Central memory CD8-positive, alpha-beta T cell (primary cell): ENCODE measurements around the gene ADAMTS12.

ENCODE experiments used
- ATAC-seq: fragments of 150-1000 bp; cut with Tn5 transposase; replicated peaks from 2 replicates; pipeline ENCODE4 v1.10.0; 2022; ENCODE audit warnings: mild to moderate bottlenecking, moderate FRiP score, moderate number of reproducible peaks; ENCODE audit not compliant: poor library complexity, severe bottlenecking; ENCODE audit errors: extremely low read depth
- DNase-seq, 2 donors: peaks; one replicate each; pipeline ENCODE4 v3.0.0; 2021; ENCODE audit warnings: low spot score in 2 of 2
- H3K27ac Mint-ChIP-seq: one replicate; pipeline ENCODE4 v1.8.0; 2022; ENCODE audit warnings: low read depth, mild to moderate bottlenecking, moderate library complexity, mixed read lengths
- H3K27me3 Mint-ChIP-seq: one replicate; pipeline ENCODE4 v1.8.0; 2022; ENCODE audit warnings: mixed read lengths
- H3K36me3 Mint-ChIP-seq: one replicate; pipeline ENCODE4 v1.8.0; 2022; ENCODE audit warnings: mild to moderate bottlenecking, moderate library complexity, mixed read lengths; ENCODE audit not compliant: insufficient read depth
- H3K4me1 Mint-ChIP-seq: one replicate; pipeline ENCODE4 v1.8.0; 2022; ENCODE audit warnings: mixed read lengths
- H3K4me3 Mint-ChIP-seq: one replicate; pipeline ENCODE4 v1.8.0; 2022; ENCODE audit warnings: mild to moderate bottlenecking, moderate library complexity, mixed read lengths
- H3K9me3 Mint-ChIP-seq: one replicate; pipeline ENCODE4 v1.8.0; 2022; ENCODE audit warnings: mixed read lengths

Gene ADAMTS12

DNA sequence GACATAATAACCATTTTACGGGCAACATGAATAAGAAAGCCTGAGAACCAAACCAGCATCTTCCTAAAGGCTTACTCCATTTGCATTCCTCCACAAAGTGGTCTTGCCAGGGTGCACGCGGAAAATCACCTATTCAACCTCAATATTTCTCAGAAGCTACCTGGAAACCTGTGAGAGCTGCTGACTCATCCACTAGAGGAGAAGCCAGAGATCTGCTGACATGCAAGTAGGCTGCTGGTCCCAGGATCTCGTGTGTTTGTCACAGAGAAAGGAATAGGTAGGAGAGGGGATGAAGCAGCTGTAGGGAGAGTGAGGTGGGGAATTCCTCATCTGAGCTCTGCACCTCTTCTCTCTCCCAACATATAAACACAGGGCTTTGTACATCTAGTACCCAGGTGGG is 138.1 kb downstream of the ADAMTS12 start:
- Mint-ChIP-seq H3K4me1 (no peaks in the 10 kb centered on the region), H3K36me3 (no peaks in the 10 kb centered on the region), H3K27ac (no peak overlapping the region), H3K27me3 (peaks cover 21% of the 10 kb centered on the region), H3K9me3 (no peaks in the 10 kb centered on the region), H3K4me3 (no peak overlapping the region)
- DNase-seq: no peak
- ATAC-seq: no peak

DNA sequence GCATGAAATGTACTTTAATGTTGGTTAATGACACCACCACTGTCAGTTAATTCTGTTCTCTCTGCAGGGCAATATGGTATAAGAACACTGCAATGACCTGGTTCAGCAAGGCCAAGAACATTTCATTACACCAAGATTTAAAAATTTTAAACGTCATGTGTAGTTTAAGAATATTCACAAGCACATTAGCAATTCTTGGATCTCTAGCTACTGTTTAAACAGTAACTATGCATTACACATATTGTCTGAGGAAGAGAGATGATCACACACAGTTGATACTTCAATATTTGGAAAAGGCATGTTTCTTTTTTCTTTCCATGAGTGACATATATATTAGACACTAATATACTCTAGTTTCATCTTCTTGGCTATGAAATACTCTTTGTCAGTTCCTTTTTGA is 143.0 kb downstream of the ADAMTS12 start:
- Mint-ChIP-seq H3K27ac (no peak overlapping the region), H3K4me1 (no peaks in the 10 kb centered on the region), H3K36me3 (no peaks in the 10 kb centered on the region), H3K27me3 (peaks cover 18% of the 10 kb centered on the region), H3K4me3 (no peak overlapping the region), H3K9me3 (no peaks in the 10 kb centered on the region)
- ATAC-seq (no peak), DNase-seq (no peak)

DNA sequence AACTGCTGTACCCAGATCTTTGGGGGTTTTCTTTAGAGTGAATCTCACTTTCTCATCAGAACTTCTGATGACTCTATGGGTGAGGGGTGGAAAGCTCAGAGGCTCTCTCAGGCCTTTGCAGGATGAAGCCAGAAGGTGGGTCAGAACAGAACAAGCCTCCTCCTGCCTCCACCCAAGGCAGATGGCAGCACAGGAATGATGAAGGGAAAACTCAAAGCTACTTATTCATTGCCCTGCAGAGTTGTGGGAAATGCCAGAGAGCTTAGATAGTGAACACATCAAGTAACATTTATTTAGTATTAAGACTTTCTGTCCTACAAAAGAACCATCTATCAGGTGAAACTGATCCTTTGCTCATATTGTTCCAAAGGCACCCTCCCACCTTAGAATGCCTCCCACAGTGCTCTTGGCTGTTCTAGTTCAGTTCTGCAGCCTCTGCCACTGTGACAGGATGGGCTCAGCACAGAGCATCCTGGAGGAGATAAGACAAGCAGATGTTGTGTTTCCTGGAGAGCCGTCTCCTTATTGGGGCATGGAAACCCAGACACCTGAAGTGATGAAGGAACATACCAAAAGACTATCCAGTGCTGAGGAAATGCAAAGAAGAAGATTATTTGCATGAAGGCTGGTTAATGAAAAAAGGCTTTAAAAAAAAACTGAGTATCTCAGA is 146.6 kb downstream of the ADAMTS12 start:
- DNase-seq (no peak), ATAC-seq (no peak)
- no peak overlapping the region for H3K27ac Mint-ChIP-seq
- no peaks in the 10 kb centered on the region for H3K36me3 Mint-ChIP-seq
- no peaks in the 10 kb centered on the region for H3K9me3 Mint-ChIP-seq
- H3K27me3 Mint-ChIP-seq: no peaks in the 10 kb centered on the region
- no peaks in the 10 kb centered on the region for H3K4me1 Mint-ChIP-seq
- no peak overlapping the region for H3K4me3 Mint-ChIP-seq

DNA sequence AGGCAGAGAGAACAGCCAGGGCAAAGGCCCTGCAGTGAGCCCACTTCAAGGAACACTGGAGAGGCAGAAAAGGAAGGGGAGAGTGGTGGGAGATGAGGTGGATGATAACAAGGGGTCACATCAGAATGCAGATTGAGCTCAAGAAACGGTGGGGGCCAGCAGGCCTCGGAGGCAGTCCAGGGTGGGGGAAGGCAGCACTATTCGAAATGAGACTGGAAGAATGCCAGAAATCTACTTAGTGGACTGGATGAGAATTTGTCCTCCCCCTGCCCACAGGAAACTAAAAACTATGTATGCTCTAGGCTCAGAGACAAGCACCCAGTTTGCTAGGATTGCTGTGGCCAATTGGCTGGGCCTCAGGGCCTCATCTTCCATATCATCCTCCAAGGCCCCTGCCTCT is 148.7 kb downstream of the ADAMTS12 start:
- DNase-seq (no peak), ATAC-seq (no peak)
- Mint-ChIP-seq H3K27ac (no peak overlapping the region), H3K4me3 (no peak overlapping the region), H3K4me1 (no peaks in the 10 kb centered on the region), H3K9me3 (no peaks in the 10 kb centered on the region), H3K27me3 (no peaks in the 10 kb centered on the region), H3K36me3 (peaks cover 2% of the 10 kb centered on the region)

DNA sequence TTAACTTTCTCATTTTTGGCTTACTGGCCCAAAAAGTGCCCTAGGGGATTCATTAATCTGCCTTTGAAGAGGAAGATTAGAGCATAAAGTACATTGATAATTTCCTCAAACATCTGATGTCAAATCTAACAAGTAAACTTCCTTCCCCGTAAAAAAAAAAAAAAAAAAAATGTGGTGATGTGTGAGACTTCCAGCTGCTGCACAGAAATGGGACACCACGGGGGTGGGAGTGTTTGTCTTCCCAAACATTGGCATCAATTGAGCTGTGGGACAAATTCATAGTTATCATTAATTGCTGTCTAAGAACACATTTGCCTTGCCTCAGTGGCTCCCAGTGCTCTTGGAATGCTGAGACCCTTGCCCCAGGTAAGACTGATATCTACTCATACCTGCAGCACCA is 149.6 kb downstream of the ADAMTS12 start:
- no peak overlapping the region for H3K4me3 Mint-ChIP-seq
- no peak for DNase-seq
- no peak overlapping the region for H3K27ac Mint-ChIP-seq
- no peak for ATAC-seq
- no peaks in the 10 kb centered on the region for H3K27me3 Mint-ChIP-seq
- no peaks in the 10 kb centered on the region for H3K9me3 Mint-ChIP-seq
- H3K4me1 Mint-ChIP-seq: no peaks in the 10 kb centered on the region
- H3K36me3 Mint-ChIP-seq: peaks cover 2% of the 10 kb centered on the region

DNA sequence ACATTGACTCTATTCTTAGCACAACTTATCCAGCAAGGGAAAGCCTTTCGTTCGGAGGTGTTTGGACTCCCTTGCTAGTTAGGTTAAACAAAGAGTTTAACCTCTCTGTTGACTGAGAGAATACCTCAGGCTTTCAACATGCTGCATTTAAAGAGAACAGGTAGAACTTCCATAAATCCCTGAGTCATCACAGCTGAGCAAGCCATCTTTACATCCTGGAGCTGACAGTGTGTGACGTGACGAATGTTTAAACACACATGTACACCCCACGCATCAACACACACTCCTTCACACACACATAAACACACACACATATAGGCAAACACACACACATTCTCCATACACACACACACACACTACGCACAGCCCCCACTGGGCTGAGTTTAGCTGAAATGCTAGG is 152.8 kb downstream of the ADAMTS12 start:
- ATAC-seq (no peak), DNase-seq (no peak)
- Mint-ChIP-seq H3K4me3 (no peak overlapping the region), H3K36me3 (peaks cover 2% of the 10 kb centered on the region), H3K27ac (no peak overlapping the region), H3K9me3 (no peaks in the 10 kb centered on the region), H3K27me3 (no peaks in the 10 kb centered on the region), H3K4me1 (no peaks in the 10 kb centered on the region)

DNA sequence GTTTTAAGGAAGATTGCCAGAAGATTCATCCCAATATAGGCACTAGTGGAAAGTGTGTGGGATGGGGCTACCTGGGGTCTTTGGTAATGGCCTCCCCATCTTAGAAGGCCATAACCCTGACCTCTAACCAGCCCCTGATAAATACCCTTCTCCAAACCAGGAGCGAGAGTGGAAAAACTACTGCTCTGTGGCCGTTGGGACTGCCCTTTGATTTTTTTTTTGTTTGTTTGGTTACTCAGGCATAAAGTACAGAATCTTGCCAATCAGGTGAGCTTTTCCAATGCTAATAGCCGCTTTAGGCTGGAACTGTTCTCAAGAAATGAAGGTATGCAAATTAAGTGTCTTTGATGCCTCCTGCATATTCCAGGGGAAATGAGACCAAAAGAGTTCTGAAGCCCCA is 153.7 kb downstream of the ADAMTS12 start:
- DNase-seq: no peak
- Mint-ChIP-seq H3K4me3 (no peak overlapping the region), H3K27ac (no peak overlapping the region), H3K4me1 (no peaks in the 10 kb centered on the region), H3K9me3 (no peaks in the 10 kb centered on the region), H3K36me3 (peaks cover 2% of the 10 kb centered on the region), H3K27me3 (no peaks in the 10 kb centered on the region)
- no peak for ATAC-seq

DNA sequence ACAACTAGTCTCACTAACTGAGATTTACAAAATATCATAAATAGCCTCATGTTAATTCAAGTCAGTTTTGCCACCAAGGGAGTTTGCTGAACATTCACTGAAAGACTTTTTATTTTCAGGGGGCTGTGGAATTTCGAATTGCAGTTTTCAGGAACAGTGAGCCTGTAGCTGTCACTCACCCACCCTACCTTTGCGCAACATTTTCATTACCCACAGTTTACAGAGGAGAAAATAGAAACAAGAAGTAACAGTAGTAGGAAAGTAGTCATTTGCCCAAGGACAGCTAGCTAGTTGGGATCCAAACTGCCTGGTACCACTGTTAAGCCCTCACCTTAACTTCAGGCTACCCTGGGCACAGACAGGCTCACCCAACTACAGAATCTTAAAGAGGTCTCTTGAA is 154.1 kb downstream of the ADAMTS12 start:
- no peaks in the 10 kb centered on the region for H3K4me1 Mint-ChIP-seq
- H3K27me3 Mint-ChIP-seq: no peaks in the 10 kb centered on the region
- DNase-seq (no peak), ATAC-seq (no peak)
- H3K9me3 Mint-ChIP-seq: no peaks in the 10 kb centered on the region
- H3K36me3 Mint-ChIP-seq: peaks cover 2% of the 10 kb centered on the region
- no peak overlapping the region for H3K27ac Mint-ChIP-seq
- H3K4me3 Mint-ChIP-seq: no peak overlapping the region

DNA sequence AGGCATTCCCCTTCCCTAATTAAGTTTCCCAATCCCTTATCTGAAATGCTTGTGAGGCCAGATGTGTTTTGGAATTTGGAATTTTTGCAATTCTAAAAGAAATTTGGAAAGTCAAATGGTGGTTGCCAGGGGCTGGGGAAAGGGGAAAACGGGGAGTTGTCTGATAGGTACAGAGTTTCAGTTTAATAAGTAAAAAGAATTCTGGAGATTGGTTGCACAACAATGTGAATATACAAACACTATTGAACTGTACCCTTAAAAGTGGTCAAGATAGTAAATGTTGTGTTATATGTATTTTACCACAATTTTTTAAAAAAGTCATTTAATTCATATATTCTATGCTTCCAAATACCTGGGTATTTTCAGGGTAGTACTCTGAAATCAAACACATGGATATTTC is 154.5 kb downstream of the ADAMTS12 start:
- H3K27me3 Mint-ChIP-seq: peaks cover 1% of the 10 kb centered on the region
- peaks cover 2% of the 10 kb centered on the region for H3K36me3 Mint-ChIP-seq
- no peaks in the 10 kb centered on the region for H3K9me3 Mint-ChIP-seq
- no peak for ATAC-seq
- H3K4me1 Mint-ChIP-seq: no peaks in the 10 kb centered on the region
- H3K4me3 Mint-ChIP-seq: no peak overlapping the region
- no peak overlapping the region for H3K27ac Mint-ChIP-seq
- no peak for DNase-seq

DNA sequence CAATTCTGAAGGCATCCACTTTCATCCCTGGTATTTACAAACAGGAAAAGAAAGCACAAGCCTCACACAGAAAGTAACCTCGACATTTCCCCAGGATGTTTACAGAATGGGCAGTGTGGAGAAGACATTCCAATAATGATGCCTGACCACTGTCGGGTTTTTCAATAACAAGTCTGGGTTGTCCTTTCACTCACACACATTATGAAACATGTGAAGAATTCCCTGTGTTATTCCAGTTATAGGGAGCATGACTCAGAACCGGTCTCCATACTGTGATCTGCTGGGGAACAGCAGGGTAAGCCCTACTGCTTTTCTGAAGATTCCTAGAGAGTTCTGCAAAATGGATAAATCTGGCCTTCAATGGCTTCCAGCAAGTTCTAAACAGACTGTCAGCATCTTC is 155.3 kb downstream of the ADAMTS12 start:
- no peaks in the 10 kb centered on the region for H3K9me3 Mint-ChIP-seq
- H3K27me3 Mint-ChIP-seq: peaks cover 9% of the 10 kb centered on the region
- ATAC-seq (no peak), DNase-seq (no peak)
- H3K27ac Mint-ChIP-seq: no peak overlapping the region
- no peak overlapping the region for H3K4me3 Mint-ChIP-seq
- no peaks in the 10 kb centered on the region for H3K4me1 Mint-ChIP-seq
- peaks cover 2% of the 10 kb centered on the region for H3K36me3 Mint-ChIP-seq

DNA sequence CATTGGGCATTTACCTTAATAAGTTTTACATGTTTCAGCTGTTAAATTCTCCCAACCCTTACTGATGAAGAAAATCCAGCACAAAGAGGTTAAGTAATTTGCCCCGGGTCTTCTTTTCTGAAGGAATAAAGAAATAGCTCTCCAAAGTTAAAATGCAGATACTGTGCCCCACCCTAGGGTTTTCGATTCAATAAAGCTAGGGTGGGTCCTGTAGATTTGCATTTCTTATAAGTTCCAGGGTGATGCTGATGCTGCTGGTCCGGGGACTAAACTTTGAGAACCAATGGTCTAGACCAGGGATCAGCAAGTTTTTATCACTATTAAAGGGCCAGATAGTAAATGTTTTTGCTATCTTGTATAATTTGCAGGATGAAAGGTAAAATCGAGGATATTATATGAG is 156.7 kb downstream of the ADAMTS12 start:
- Mint-ChIP-seq H3K27me3 (peaks cover 21% of the 10 kb centered on the region), H3K4me3 (no peak overlapping the region), H3K9me3 (no peaks in the 10 kb centered on the region), H3K36me3 (peaks cover 2% of the 10 kb centered on the region), H3K4me1 (no peaks in the 10 kb centered on the region), H3K27ac (no peak overlapping the region)
- DNase-seq: no peak
- no peak for ATAC-seq

DNA sequence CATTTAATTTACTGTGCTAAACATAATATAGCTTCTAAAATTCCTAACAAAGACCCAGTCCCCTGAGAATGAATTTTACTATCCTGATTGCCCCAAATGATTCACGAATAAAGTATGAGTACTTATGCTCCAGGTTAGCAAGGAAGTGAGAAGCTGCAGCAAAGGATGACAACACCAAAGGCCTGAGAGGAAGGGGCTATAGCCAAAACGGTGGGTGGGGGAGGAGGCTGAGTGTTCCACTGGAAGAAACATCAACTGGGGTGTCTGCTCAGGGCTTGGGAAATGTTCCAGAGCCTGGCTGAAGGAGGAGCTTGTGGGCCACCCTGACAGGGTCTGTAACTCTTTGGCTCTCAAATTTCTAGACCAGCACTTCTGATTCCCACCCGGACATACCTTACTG is 157.3 kb downstream of the ADAMTS12 start:
- Mint-ChIP-seq H3K27me3 (peaks cover 21% of the 10 kb centered on the region), H3K4me3 (no peak overlapping the region), H3K27ac (no peak overlapping the region), H3K36me3 (peaks cover 2% of the 10 kb centered on the region), H3K4me1 (no peaks in the 10 kb centered on the region), H3K9me3 (no peaks in the 10 kb centered on the region)
- no peak for DNase-seq
- ATAC-seq: no peak

DNA sequence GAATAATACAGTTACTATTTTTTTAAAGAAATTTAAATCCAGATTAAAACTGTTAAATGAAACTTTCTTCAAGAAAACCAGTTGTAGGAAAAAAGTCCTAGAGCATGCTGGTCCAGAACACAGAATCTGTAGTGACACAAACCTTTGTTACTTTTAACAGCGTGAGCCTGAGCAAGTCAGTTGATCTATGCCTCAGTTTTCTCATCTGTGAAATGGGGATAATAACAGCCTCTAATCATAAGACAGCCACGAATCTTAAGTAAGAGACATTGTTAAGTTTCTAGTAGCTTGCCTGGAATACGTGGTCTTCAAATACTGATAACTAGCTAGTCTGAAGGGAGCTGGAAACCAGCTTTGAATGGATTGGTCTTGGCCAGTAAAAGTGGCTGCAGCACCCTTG is 158.6 kb downstream of the ADAMTS12 start:
- Mint-ChIP-seq H3K4me1 (no peaks in the 10 kb centered on the region), H3K4me3 (no peak overlapping the region)

More for the DNA sequence above, 158.6 kb downstream of the ADAMTS12 start:
- Mint-ChIP-seq H3K27ac (no peak overlapping the region), H3K27me3 (peaks cover 21% of the 10 kb centered on the region), H3K36me3 (peaks cover 1% of the 10 kb centered on the region), H3K9me3 (no peaks in the 10 kb centered on the region)
- no peak for DNase-seq
- no peak for ATAC-seq
